Measurements from ENCODE around the gene GNE.
"Not testable (repeated sequence)": the region's sequence is repeated elsewhere in the genome, so short reads cannot be mapped to it uniquely, and the experiment has no call there.

The GNE gene

GRCh38 chr9:36175209-36175608 is 83.0 kb downstream of the GNE start:
- H3K36me3 ChIP-seq (ENCODE audit: control insufficient read depth, insufficient read depth, low read length); H3K9ac ChIP-seq (ENCODE audit: low read depth, low read length); H3K4me1 ChIP-seq (ENCODE audit: control insufficient read depth, insufficient read depth, low read length): not testable (repeated sequence)

DNA sequence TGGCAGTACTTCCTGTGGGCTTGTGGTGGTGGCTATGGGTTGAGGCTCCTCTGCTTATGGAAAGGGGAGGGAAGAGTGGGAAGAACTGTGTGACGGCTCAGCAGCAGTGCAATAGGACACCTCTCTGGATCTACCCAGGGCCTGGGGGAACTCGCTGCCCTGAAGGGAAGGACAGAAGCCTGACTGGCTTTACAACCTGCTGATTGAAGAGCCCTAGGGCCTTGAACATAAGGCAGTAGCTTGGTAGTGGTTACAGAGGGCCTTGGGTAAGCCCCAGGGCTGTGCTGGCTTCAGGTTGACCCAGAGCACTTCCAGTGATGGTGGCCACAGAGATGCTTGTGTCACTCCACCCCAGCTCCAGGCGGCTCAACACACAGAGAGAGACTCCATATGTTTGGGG is 83.5 kb downstream of the GNE start:
- no peaks in the 10 kb centered on the region for H3K4me1 ChIP-seq (ENCODE audit: control insufficient read depth, insufficient read depth, low read length)
- no peaks in the 10 kb centered on the region for H3K9me3 ChIP-seq (ENCODE audit: control insufficient read depth, insufficient read depth, low read length)
- H3K36me3 ChIP-seq (ENCODE audit: control insufficient read depth, insufficient read depth, low read length) = no peaks in the 10 kb centered on the region
- H3K4me3 ChIP-seq (ENCODE audit: low read depth, low read length) = no peak overlapping the region
- H3K27me3 ChIP-seq (ENCODE audit: control insufficient read depth, insufficient read depth, low read length) = no peaks in the 10 kb centered on the region
- no peak overlapping the region for H3K9ac ChIP-seq (ENCODE audit: low read depth, low read length)

More at GRCh38 chr9:36175209-36175608, 83.0 kb downstream of the GNE start:
- H3K9me3 ChIP-seq (ENCODE audit: control insufficient read depth, insufficient read depth, low read length); H3K4me3 ChIP-seq (ENCODE audit: low read depth, low read length); H3K27me3 ChIP-seq (ENCODE audit: control insufficient read depth, insufficient read depth, low read length): not testable (repeated sequence)

DNA sequence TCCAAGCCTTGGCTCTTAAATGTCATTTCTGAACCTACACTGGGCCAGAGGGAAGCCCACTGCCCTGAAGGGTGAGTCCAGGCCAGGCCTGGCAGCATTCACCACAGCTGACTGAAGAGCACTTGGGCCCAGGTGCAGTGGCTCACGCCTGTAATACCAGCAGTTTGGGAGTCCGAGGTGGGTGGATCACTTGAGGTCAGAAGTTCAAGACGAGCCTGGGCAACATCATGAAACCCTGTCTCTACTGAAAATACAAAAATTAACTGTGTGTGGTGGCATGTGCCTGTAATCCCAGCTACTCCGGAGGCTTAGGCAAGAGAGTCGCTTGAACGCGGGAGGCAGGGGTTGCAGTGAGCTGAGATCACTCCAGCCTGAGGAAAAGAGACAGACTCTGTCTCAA is 84.0 kb downstream of the GNE start:
- Histone ChIP-seq H3K36me3 (ENCODE audit: control insufficient read depth, insufficient read depth, low read length) (no peaks in the 10 kb centered on the region), H3K27me3 (ENCODE audit: control insufficient read depth, insufficient read depth, low read length) (peaks cover under 1% of the 10 kb centered on the region), H3K9ac (ENCODE audit: low read depth, low read length) (no peak overlapping the region), H3K4me3 (ENCODE audit: low read depth, low read length) (no peak overlapping the region), H3K9me3 (ENCODE audit: control insufficient read depth, insufficient read depth, low read length) (no peaks in the 10 kb centered on the region), H3K4me1 (ENCODE audit: control insufficient read depth, insufficient read depth, low read length) (no peaks in the 10 kb centered on the region)

DNA sequence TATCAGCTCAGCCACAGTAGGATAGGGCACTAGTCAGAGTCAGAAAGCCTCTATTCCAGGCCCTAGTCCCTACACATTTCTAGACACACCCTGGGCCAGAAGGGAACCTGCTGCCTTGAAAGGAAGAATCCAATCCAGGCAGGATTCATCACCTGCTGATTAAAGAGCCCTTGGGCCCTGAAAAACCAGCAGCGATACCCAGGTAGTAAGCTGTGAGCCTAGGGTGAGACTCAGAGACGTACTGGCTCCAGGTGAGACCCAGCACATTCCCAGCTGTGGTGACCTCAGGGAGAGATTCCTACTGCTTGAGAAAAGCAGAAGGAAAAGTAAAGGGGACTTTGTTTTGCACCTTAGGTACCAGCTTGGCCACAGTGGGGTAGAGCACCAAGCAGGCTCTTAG is 84.4 kb downstream of the GNE start:
- no peaks in the 10 kb centered on the region for H3K9me3 ChIP-seq (ENCODE audit: control insufficient read depth, insufficient read depth, low read length)
- no peaks in the 10 kb centered on the region for H3K4me1 ChIP-seq (ENCODE audit: control insufficient read depth, insufficient read depth, low read length)
- H3K36me3 ChIP-seq (ENCODE audit: control insufficient read depth, insufficient read depth, low read length) = no peaks in the 10 kb centered on the region
- no peak overlapping the region for H3K4me3 ChIP-seq (ENCODE audit: low read depth, low read length)
- no peak overlapping the region for H3K9ac ChIP-seq (ENCODE audit: low read depth, low read length)
- peaks cover 2% of the 10 kb centered on the region for H3K27me3 ChIP-seq (ENCODE audit: control insufficient read depth, insufficient read depth, low read length)

GRCh38 chr9:36170531-36170930 is 87.7 kb downstream of the GNE start:
- no peak overlapping the region for H3K9ac ChIP-seq (ENCODE audit: low read depth, low read length)
- peaks cover 4% of the 10 kb centered on the region for H3K27me3 ChIP-seq (ENCODE audit: control insufficient read depth, insufficient read depth, low read length)
- H3K36me3 ChIP-seq (ENCODE audit: control insufficient read depth, insufficient read depth, low read length) = no peaks in the 10 kb centered on the region
- no peaks in the 10 kb centered on the region for H3K4me1 ChIP-seq (ENCODE audit: control insufficient read depth, insufficient read depth, low read length)
- H3K4me3 ChIP-seq (ENCODE audit: low read depth, low read length) = no peak overlapping the region
- no peaks in the 10 kb centered on the region for H3K9me3 ChIP-seq (ENCODE audit: control insufficient read depth, insufficient read depth, low read length)

- peaks cover 4% of the 10 kb centered on the region for H3K27me3 ChIP-seq (ENCODE audit: control insufficient read depth, insufficient read depth, low read length)
- H3K9ac ChIP-seq (ENCODE audit: low read depth, low read length) = no peak overlapping the region
- H3K4me1 ChIP-seq (ENCODE audit: control insufficient read depth, insufficient read depth, low read length) = peaks cover 2% of the 10 kb centered on the region
- no peaks in the 10 kb centered on the region for H3K9me3 ChIP-seq (ENCODE audit: control insufficient read depth, insufficient read depth, low read length)
- H3K36me3 ChIP-seq (ENCODE audit: control insufficient read depth, insufficient read depth, low read length) = no peaks in the 10 kb centered on the region
- no peak overlapping the region for H3K4me3 ChIP-seq (ENCODE audit: low read depth, low read length)
Observed at GRCh38 chr9:36169708-36170107, 88.5 kb downstream of the GNE start.

DNA sequence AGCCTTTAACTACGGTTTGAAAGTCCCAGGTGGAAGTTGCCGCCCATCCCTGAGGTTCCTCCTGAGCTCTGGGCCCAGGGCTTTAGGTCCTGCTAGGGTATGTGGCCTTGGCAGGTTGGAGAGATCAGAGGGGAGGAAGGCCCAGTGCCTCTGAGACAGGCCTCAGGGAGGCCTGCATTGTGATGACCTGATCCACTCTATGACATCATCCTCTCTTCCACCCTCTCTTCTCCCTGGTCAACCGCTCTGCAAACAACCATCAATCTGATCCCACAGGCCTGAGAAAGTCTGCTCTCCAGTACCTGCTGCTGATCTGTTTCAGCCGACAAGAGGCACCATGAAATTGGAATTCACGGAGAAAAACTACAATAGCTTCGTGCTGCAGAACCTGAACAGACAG is 89.1 kb downstream of the GNE start, which contains the start of gene CCIN:
CCIN (plus strand) TSS at position 223 of the 400 bp plus-strand sequence; CDS start at position 338, 115 bp downstream.
- no peaks in the 10 kb centered on the region for H3K9me3 ChIP-seq (ENCODE audit: control insufficient read depth, insufficient read depth, low read length)
- no peak within 1 kb of the TSS for H3K9ac ChIP-seq (ENCODE audit: low read depth, low read length)
- peaks cover 5% of the 10 kb centered on the region for H3K4me1 ChIP-seq (ENCODE audit: control insufficient read depth, insufficient read depth, low read length)
- no peak within 1 kb of the TSS for H3K4me3 ChIP-seq (ENCODE audit: low read depth, low read length)
- H3K36me3 ChIP-seq (ENCODE audit: control insufficient read depth, insufficient read depth, low read length) = no peaks in the 10 kb centered on the region
- peaks cover 4% of the 10 kb centered on the region for H3K27me3 ChIP-seq (ENCODE audit: control insufficient read depth, insufficient read depth, low read length)

GRCh38 chr9:36166168-36166927 is 91.9 kb downstream of the GNE start:
- no peaks in the 10 kb centered on the region for H3K9me3 ChIP-seq (ENCODE audit: control insufficient read depth, insufficient read depth, low read length)
- no peaks in the 10 kb centered on the region for H3K36me3 ChIP-seq (ENCODE audit: control insufficient read depth, insufficient read depth, low read length)
- H3K9ac ChIP-seq (ENCODE audit: low read depth, low read length) = no peak overlapping the region
- H3K4me1 ChIP-seq (ENCODE audit: control insufficient read depth, insufficient read depth, low read length) = peaks cover 21% of the 10 kb centered on the region
- H3K27me3 ChIP-seq (ENCODE audit: control insufficient read depth, insufficient read depth, low read length) = peaks cover 4% of the 10 kb centered on the region
- H3K4me3 ChIP-seq (ENCODE audit: low read depth, low read length) = peak overlapping the region; percentile 70

- peak overlapping the region; percentile 70 for H3K4me3 ChIP-seq (ENCODE audit: low read depth, low read length)
- H3K9me3 ChIP-seq (ENCODE audit: control insufficient read depth, insufficient read depth, low read length) = no peaks in the 10 kb centered on the region
- no peaks in the 10 kb centered on the region for H3K36me3 ChIP-seq (ENCODE audit: control insufficient read depth, insufficient read depth, low read length)
- no peak overlapping the region for H3K9ac ChIP-seq (ENCODE audit: low read depth, low read length)
- H3K27me3 ChIP-seq (ENCODE audit: control insufficient read depth, insufficient read depth, low read length) = peaks cover 4% of the 10 kb centered on the region
- H3K4me1 ChIP-seq (ENCODE audit: control insufficient read depth, insufficient read depth, low read length) = peaks cover 21% of the 10 kb centered on the region
Observed at GRCh38 chr9:36165826-36166167, 92.5 kb downstream of the GNE start.

DNA sequence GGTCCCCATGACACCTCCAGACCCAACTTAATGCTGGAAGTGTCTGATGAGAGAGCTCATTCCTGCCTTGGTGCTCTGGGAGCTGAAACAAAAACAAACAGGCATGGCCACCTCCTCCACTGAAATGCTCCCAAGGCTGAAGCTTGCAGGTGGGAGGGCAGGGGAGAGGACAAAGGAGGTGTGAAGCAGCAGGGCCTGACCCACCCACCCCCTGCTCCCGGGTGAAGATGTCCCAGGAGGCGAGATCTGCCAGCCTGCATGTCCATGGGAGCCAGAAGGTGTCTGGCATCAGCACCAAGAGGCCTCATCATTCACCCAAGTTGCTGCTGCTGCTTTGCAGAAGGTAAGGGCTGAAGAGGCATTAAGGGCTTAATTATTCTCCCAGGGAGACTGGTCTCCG is 93.3 kb downstream of the GNE start:
- Histone ChIP-seq H3K9ac (ENCODE audit: low read depth, low read length) (no peak overlapping the region), H3K27me3 (ENCODE audit: control insufficient read depth, insufficient read depth, low read length) (peaks cover 4% of the 10 kb centered on the region), H3K9me3 (ENCODE audit: control insufficient read depth, insufficient read depth, low read length) (no peaks in the 10 kb centered on the region), H3K4me1 (ENCODE audit: control insufficient read depth, insufficient read depth, low read length) (peaks cover 21% of the 10 kb centered on the region), H3K4me3 (ENCODE audit: low read depth, low read length) (no peak overlapping the region), H3K36me3 (ENCODE audit: control insufficient read depth, insufficient read depth, low read length) (no peaks in the 10 kb centered on the region)

All from iPS-15b (cell line).